ENCODE results near the gene PCDHGB2.
"Not testable (repeated sequence)": the region's sequence is repeated elsewhere in the genome, so short reads cannot be mapped to it uniquely, and the experiment has no call there.

PCDHGB2 gene

GRCh38 chr5:141340781-141341354 is 18.9 kb upstream of the PCDHGB2 start:
- H3K4me3 Mint-ChIP-seq, H3K4me1 Mint-ChIP-seq, DNase-seq, H3K36me3 Mint-ChIP-seq, H3K27ac Mint-ChIP-seq: not testable (repeated sequence)
- Mint-ChIP-seq H3K9me3 (peaks cover 33% of the 10 kb centered on the region), H3K27me3 (peaks cover 33% of the 10 kb centered on the region)
- CTCF ChIA-PET: interaction anchor here (0.9 to 1.4 kb wide), 2 partner anchors 172 to 217 kb away, joined by 3 read pairs; no protein-coding TSS in a partner anchor

- H3K4me3 Mint-ChIP-seq: no peak overlapping the region
- CTCF ChIA-PET: interaction anchor here (1.1 to 1.3 kb wide), 2 partner anchors 17 to 24 kb away, joined by 3 to 4 read pairs; partner anchors contain the start of gene PCDHGB2
- H3K27ac Mint-ChIP-seq: no peak overlapping the region
- H3K9me3 Mint-ChIP-seq: peaks cover 36% of the 10 kb centered on the region
- no peaks in the 10 kb centered on the region for H3K36me3 Mint-ChIP-seq
- no peak for DNase-seq
- H3K4me1 Mint-ChIP-seq: peaks cover 3% of the 10 kb centered on the region
- H3K27me3 Mint-ChIP-seq: peaks cover 40% of the 10 kb centered on the region
These were observed 17.0 kb upstream of the PCDHGB2 start for GRCh38 chr5:141342773-141343172.

GRCh38 chr5:141343242-141343952 is 16.4 kb upstream of the PCDHGB2 start, which contains the start of gene PCDHGA3:
Gene PCDHGA3 (plus strand): TSS chr5:141343829. CDS start chr5:141344034, 205 bp downstream.
- CTCF ChIA-PET: interaction anchor here (1.0 to 1.7 kb wide), 12 partner anchors 8 to 77 kb away, joined by 3 to 5 read pairs (median 3); partner anchors contain the start of genes PCDHGA1, PCDHGA11, PCDHGB2 and PCDHGB6
- Mint-ChIP-seq H3K36me3 (no peaks in the 10 kb centered on the region), H3K4me1 (peaks cover 3% of the 10 kb centered on the region), H3K4me3 (peak within 1 kb of the TSS; percentile 52), H3K27ac (no peak within 1 kb of the TSS), H3K9me3 (peaks cover 33% of the 10 kb centered on the region), H3K27me3 (peaks cover 40% of the 10 kb centered on the region)
- DNase-seq: peak; percentile 46

GRCh38 chr5:141343953-141344463 is 15.8 kb upstream of the PCDHGB2 start:
- DNase-seq: no peak
- H3K27ac Mint-ChIP-seq: no peak overlapping the region
- H3K4me1 Mint-ChIP-seq: peaks cover 3% of the 10 kb centered on the region
- CTCF ChIA-PET: interaction anchor here (1.0 to 1.7 kb wide), 12 partner anchors 9 to 77 kb away, joined by 3 to 5 read pairs (median 3); partner anchors contain the start of genes PCDHGA1, PCDHGA11, PCDHGB2 and PCDHGB6
- H3K4me3 Mint-ChIP-seq: peak overlapping the region; percentile 52
- peaks cover 33% of the 10 kb centered on the region for H3K9me3 Mint-ChIP-seq
- peaks cover 35% of the 10 kb centered on the region for H3K27me3 Mint-ChIP-seq
- H3K36me3 Mint-ChIP-seq: no peaks in the 10 kb centered on the region

- Mint-ChIP-seq H3K4me1 (peaks cover 3% of the 10 kb centered on the region), H3K27ac (no peak overlapping the region), H3K27me3 (peaks cover 31% of the 10 kb centered on the region), H3K4me3 (no peak overlapping the region), H3K9me3 (peaks cover 32% of the 10 kb centered on the region), H3K36me3 (peaks cover 5% of the 10 kb centered on the region)
- CTCF ChIA-PET: no interaction called here
- no peak for DNase-seq
These were observed 14.5 kb upstream of the PCDHGB2 start for GRCh38 chr5:141345327-141345726.

- not testable (repeated sequence) for H3K4me3 Mint-ChIP-seq, H3K36me3 Mint-ChIP-seq, H3K4me1 Mint-ChIP-seq, H3K27ac Mint-ChIP-seq, DNase-seq
- CTCF ChIA-PET: interaction anchor here (1.0 to 1.6 kb wide), 3 partner anchors 10 to 24 kb away, joined by 3 to 4 read pairs (median 4); partner anchors contain the start of gene PCDHGB3
- peaks cover 35% of the 10 kb centered on the region for H3K9me3 Mint-ChIP-seq
- peaks cover 35% of the 10 kb centered on the region for H3K27me3 Mint-ChIP-seq
These were observed 13.8 kb upstream of the PCDHGB2 start for GRCh38 chr5:141346017-141346416.

- H3K36me3 Mint-ChIP-seq: peaks cover 8% of the 10 kb centered on the region
- no peaks in the 10 kb centered on the region for H3K4me1 Mint-ChIP-seq
- peaks cover 41% of the 10 kb centered on the region for H3K27me3 Mint-ChIP-seq
- H3K27ac Mint-ChIP-seq: no peak within 1 kb of the TSS
- DNase-seq: peak; percentile 54
- H3K9me3 Mint-ChIP-seq: peaks cover 28% of the 10 kb centered on the region
- CTCF ChIA-PET: interaction anchor here (0.7 to 1.8 kb wide), 5 partner anchors 12 to 329 kb away, joined by 3 to 7 read pairs (median 4); partner anchors contain the start of genes PCDHGA1, PCDHGA2 and PCDHGB3
- H3K4me3 Mint-ChIP-seq: peak within 1 kb of the TSS; percentile 47
These were observed 9.7 kb upstream of the PCDHGB2 start, which contains the start of gene PCDHGB1 for GRCh38 chr5:141349917-141350619. Gene PCDHGB1 (plus strand): TSS chr5:141350099. CDS start chr5:141350261, 162 bp downstream.

GRCh38 chr5:141351591-141351990 is 8.2 kb upstream of the PCDHGB2 start:
- Mint-ChIP-seq H3K27ac (no peak overlapping the region), H3K4me1 (no peaks in the 10 kb centered on the region), H3K36me3 (peaks cover 8% of the 10 kb centered on the region), H3K27me3 (peaks cover 45% of the 10 kb centered on the region), H3K9me3 (peaks cover 34% of the 10 kb centered on the region), H3K4me3 (no peak overlapping the region)
- DNase-seq: no peak
- CTCF ChIA-PET: no interaction called here

- H3K4me1 Mint-ChIP-seq: no peaks in the 10 kb centered on the region
- CTCF ChIA-PET: interaction anchor here (0.9 to 1.5 kb wide), 8 partner anchors 8 to 209 kb away, joined by 3 to 5 read pairs (median 3); partner anchors contain the start of genes PCDHGA3 and PCDHGA6
- peaks cover 30% of the 10 kb centered on the region for H3K9me3 Mint-ChIP-seq
- H3K4me3 Mint-ChIP-seq: peak within 1 kb of the TSS; percentile 15
- peaks cover 51% of the 10 kb centered on the region for H3K27me3 Mint-ChIP-seq
- no peak within 1 kb of the TSS for H3K27ac Mint-ChIP-seq
- H3K36me3 Mint-ChIP-seq: peaks cover 8% of the 10 kb centered on the region
- no peak for DNase-seq
These were observed 4.8 kb upstream of the PCDHGB2 start, which contains the start of gene PCDHGA4 for GRCh38 chr5:141354900-141355469. Gene PCDHGA4 (plus strand): TSS chr5:141355021. CDS start chr5:141355108, 87 bp downstream.

- Mint-ChIP-seq H3K4me1 (no peaks in the 10 kb centered on the region), H3K27ac (no peak overlapping the region), H3K36me3 (peaks cover 6% of the 10 kb centered on the region), H3K9me3 (peaks cover 29% of the 10 kb centered on the region), H3K4me3 (no peak overlapping the region), H3K27me3 (peaks cover 49% of the 10 kb centered on the region)
- CTCF ChIA-PET: interaction anchor here (0.9 to 1.5 kb wide), 10 partner anchors 9 to 208 kb away, joined by 3 to 5 read pairs (median 3); partner anchors contain the start of genes PCDHGA3 and PCDHGA6
- DNase-seq: no peak
These were observed 4.2 kb upstream of the PCDHGB2 start for GRCh38 chr5:141355641-141356040.

- CTCF ChIA-PET: interaction anchor here (0.9 to 1.3 kb wide), 7 partner anchors 9 to 208 kb away, joined by 3 to 5 read pairs (median 3); partner anchors contain the start of genes PCDHGA3 and PCDHGA6
- H3K36me3 Mint-ChIP-seq: peaks cover 8% of the 10 kb centered on the region
- no peak for DNase-seq
- H3K27me3 Mint-ChIP-seq: peaks cover 50% of the 10 kb centered on the region
- H3K9me3 Mint-ChIP-seq: peaks cover 30% of the 10 kb centered on the region
- no peak overlapping the region for H3K4me3 Mint-ChIP-seq
- H3K27ac Mint-ChIP-seq: no peak overlapping the region
- H3K4me1 Mint-ChIP-seq: no peaks in the 10 kb centered on the region
These were observed 3.7 kb upstream of the PCDHGB2 start for GRCh38 chr5:141356133-141356532.

GRCh38 chr5:141356950-141357349 is 2.8 kb upstream of the PCDHGB2 start:
- H3K4me3 Mint-ChIP-seq: no peak overlapping the region
- H3K27me3 Mint-ChIP-seq: peaks cover 52% of the 10 kb centered on the region
- no peak overlapping the region for H3K27ac Mint-ChIP-seq
- H3K9me3 Mint-ChIP-seq: peaks cover 33% of the 10 kb centered on the region
- no peaks in the 10 kb centered on the region for H3K4me1 Mint-ChIP-seq
- no peak for DNase-seq
- CTCF ChIA-PET: no interaction called here
- peaks cover 8% of the 10 kb centered on the region for H3K36me3 Mint-ChIP-seq

- Mint-ChIP-seq H3K27ac (peak overlapping the region; percentile 42), H3K27me3 (peaks cover 63% of the 10 kb centered on the region)
- CTCF ChIA-PET: interaction anchor here (0.7 to 1.1 kb wide), 2 partner anchors 9 to 152 kb away, joined by 3 to 6 read pairs; partner anchors contain the start of gene PCDHGB3
These were observed 891 bp downstream of the PCDHGB2 start for GRCh38 chr5:141360685-141361084.

More at GRCh38 chr5:141360685-141361084, 891 bp downstream of the PCDHGB2 start:
- H3K4me1 Mint-ChIP-seq: no peaks in the 10 kb centered on the region
- H3K36me3 Mint-ChIP-seq: peaks cover 12% of the 10 kb centered on the region
- H3K9me3 Mint-ChIP-seq: peaks cover 41% of the 10 kb centered on the region
- H3K4me3 Mint-ChIP-seq: peak overlapping the region; percentile 18
- DNase-seq: no peak
